BE2C (cell line): Measurements from ENCODE around the gene TXNRD2.

ENCODE experiments used
- DNase-seq: peaks from one replicate; pipeline ENCODE4 v3.0.0-alpha.2; 2020
- H3K27me3 ChIP-seq: fragments of 250-450 bp; sonication (Bioruptor Pico); 2 replicates; pipeline ENCODE4 v1.5.1; 2020; ENCODE audit warnings: mild to moderate bottlenecking
- H3K36me3 ChIP-seq: fragments of 250-450 bp; sonication (Bioruptor Pico); 2 replicates; pipeline ENCODE4 v1.5.1; 2020; ENCODE audit warnings: mild to moderate bottlenecking
- H3K4me1 ChIP-seq: fragments of 250-450 bp; sonication (Bioruptor Pico); 2 replicates; pipeline ENCODE4 v1.5.1; 2020
- H3K4me3 ChIP-seq: 2 replicates; pipeline ENCODE4 v1.5.1; 2011; ENCODE audit warnings: low read depth, low read length
- H3K9me3 ChIP-seq: fragments of 250-450 bp; sonication (Bioruptor Pico); 2 replicates; pipeline ENCODE4 v1.5.1; 2020
- TF ChIP-seq, protein P1 (sequence below): IDR thresholded peaks from 2 replicates; pipeline ENCODE4 v1.5.1; 2012; ENCODE audit warnings: mild to moderate bottlenecking, low read depth, low read length

Gene TXNRD2

DNA sequence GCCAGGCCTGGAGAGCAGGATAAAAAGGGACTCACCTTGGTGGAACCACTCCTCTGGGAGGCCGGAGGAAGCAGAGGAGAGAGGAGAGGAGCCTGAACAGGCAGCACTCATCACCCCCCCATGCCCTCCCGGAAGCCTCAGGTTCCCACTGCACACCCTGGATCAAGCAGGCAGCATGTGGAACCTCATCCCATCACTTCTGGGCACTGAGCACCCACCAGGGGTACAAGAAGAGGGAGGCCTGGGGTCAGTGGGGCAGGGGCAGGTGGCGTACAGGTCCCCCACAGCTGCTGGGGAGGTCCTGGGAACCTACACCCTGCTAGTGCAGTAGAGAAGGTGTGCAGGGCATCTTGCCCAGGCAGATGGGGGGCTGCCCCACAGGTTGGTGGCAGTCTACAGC, 35.1 kb upstream of the TXNRD2 start:
- H3K36me3 ChIP-seq, result peaks cover 97% of the 10 kb centered on the region
- no peaks in the 10 kb centered on the region for H3K27me3 ChIP-seq
- H3K9me3 ChIP-seq, result no peaks in the 10 kb centered on the region
- no peak overlapping the region for H3K4me3 ChIP-seq
- DNase-seq, result no peak
- TF ChIP-seq, protein P1, sequence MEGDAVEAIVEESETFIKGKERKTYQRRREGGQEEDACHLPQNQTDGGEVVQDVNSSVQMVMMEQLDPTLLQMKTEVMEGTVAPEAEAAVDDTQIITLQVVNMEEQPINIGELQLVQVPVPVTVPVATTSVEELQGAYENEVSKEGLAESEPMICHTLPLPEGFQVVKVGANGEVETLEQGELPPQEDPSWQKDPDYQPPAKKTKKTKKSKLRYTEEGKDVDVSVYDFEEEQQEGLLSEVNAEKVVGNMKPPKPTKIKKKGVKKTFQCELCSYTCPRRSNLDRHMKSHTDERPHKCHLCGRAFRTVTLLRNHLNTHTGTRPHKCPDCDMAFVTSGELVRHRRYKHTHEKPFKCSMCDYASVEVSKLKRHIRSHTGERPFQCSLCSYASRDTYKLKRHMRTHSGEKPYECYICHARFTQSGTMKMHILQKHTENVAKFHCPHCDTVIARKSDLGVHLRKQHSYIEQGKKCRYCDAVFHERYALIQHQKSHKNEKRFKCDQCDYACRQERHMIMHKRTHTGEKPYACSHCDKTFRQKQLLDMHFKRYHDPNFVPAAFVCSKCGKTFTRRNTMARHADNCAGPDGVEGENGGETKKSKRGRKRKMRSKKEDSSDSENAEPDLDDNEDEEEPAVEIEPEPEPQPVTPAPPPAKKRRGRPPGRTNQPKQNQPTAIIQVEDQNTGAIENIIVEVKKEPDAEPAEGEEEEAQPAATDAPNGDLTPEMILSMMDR, result no peak
- H3K4me1 ChIP-seq, result peaks cover 24% of the 10 kb centered on the region

GRCh38 chr22:19975707-19976035, 34.1 kb upstream of the TXNRD2 start:
- Histone ChIP-seq H3K36me3 (peaks cover 97% of the 10 kb centered on the region), H3K4me3 (no peak overlapping the region)
- TF ChIP-seq, protein P1, result no peak

DNA sequence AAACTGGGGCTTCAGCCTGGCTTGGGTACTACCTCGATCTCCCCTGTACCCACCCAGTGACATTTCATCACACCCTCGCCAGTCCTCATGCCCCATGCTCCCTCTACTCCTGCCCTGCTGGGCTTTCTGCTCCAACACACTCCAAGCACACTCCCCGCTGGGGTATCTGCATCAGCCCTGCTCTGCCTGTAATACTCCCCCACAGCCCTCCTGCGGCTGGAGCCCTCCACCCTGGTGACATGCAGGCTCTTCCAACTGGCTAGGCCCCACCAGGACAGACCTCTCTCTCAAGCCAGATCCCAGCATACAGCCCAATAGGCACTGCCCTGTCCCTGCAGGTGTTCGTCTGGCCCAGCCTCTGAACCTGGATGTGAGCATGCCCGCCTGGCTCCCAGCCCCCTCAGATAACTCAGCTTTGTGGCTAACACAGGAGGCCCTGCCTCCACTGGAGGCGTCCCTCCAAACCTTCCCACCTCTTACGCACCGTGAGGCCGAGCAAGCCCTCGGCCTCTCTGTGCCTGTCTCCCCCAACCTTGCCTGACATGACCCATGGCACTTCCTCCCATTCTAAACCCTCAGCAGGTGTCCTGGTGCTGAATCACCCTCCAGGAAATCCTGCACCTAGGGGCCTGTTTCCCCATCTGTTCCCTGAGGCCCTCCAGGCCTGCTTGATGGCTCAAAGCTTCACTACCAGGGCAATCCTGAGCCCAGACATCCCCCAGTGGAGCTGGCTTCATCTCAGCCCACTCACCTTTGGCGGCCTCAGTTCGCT, 33.5 kb upstream of the TXNRD2 start:
- H3K27me3 ChIP-seq, result no peaks in the 10 kb centered on the region
- no peak overlapping the region for H3K4me3 ChIP-seq
- TF ChIP-seq, protein P1, result 0 out of 2 replicates have a peak, but pooled peaks have one; percentile 0
- peak; percentile 58 for DNase-seq
- peaks cover 96% of the 10 kb centered on the region for H3K36me3 ChIP-seq
- peaks cover 36% of the 10 kb centered on the region for H3K4me1 ChIP-seq
- no peaks in the 10 kb centered on the region for H3K9me3 ChIP-seq

More at GRCh38 chr22:19975707-19976035, 34.1 kb upstream of the TXNRD2 start:
- Histone ChIP-seq H3K4me1 (peaks cover 34% of the 10 kb centered on the region), H3K9me3 (no peaks in the 10 kb centered on the region), H3K27me3 (no peaks in the 10 kb centered on the region)
- DNase-seq, result no peak

- peak; percentile 94 for DNase-seq
- Histone ChIP-seq H3K4me1 (peaks cover 36% of the 10 kb centered on the region), H3K27me3 (no peaks in the 10 kb centered on the region), H3K4me3 (no peak overlapping the region), H3K9me3 (no peaks in the 10 kb centered on the region), H3K36me3 (peaks cover 96% of the 10 kb centered on the region)
- TF ChIP-seq, protein P1, result no peak; the same call in 1 of the 2 replicates
Measured at GRCh38 chr22:19974268-19974861, 32.7 kb upstream of the TXNRD2 start.

DNA sequence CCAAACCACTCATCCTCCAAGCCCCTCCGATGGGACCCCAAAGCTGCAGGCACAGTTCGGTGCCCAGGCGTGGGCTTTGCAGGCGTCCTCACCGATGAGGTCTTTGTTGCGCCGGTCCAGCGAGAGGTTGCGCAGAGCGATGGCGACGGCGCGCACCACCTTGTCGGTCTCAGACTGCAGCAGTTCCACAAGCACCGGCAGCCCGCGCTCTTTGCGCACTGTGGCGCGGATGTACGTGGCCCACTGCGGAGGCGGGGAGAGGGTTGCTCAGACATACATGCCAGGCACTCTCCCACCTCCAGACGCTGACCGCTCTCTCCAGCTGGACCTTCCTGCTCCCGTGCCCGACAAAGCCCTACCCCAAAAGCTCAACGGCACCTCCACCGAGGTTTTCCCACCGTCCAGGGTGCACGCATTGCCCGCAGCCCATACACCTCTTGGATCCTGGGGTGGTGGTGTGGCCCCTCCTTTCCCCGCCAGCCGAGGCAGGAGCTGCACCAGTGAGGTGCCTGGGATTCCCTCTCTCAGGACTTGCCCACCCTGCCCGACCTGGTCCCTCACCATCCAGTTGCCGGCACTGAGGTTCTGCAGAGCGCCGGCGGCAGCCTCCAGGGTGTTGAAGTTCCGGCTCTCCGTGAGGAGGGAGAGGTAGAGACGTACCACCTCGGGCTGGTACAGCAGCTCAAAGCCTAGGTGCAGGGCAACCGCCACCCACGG, 32.1 kb upstream of the TXNRD2 start:
- TF ChIP-seq, protein P1, result no peak
- no peaks in the 10 kb centered on the region for H3K27me3 ChIP-seq
- peaks cover 93% of the 10 kb centered on the region for H3K36me3 ChIP-seq
- DNase-seq, result no peak
- no peaks in the 10 kb centered on the region for H3K9me3 ChIP-seq
- H3K4me1 ChIP-seq, result peaks cover 36% of the 10 kb centered on the region
- H3K4me3 ChIP-seq, result no peak overlapping the region
